GM19455 (cell line): ENCODE data around the gene MUC12.
"Not testable (repeated sequence)": the region's sequence is repeated elsewhere in the genome, so short reads cannot be mapped to it uniquely, and the experiment has no call there.

Source experiments
- ATAC-seq: cut with Tn5 transposase; IDR thresholded peaks from one replicate; pipeline ENCODE4 v1.9.1; 2021; ENCODE audit not compliant: unreplicated experiment

The MUC12 gene

GRCh38 chr7:100969066-100969615, at the start of gene MUC12:
TSS of gene MUC12 (plus strand) at chr7:100969565. CDS start at chr7:100969623, 58 bp downstream.
- ATAC-seq: no peak

GRCh38 chr7:100919779-100920437, 49.5 kb upstream of the MUC12 start:
- ATAC-seq: not testable (repeated sequence)

GRCh38 chr7:100921039-100921438, 48.3 kb upstream of the MUC12 start:
- no peak for ATAC-seq

- ATAC-seq: not testable (repeated sequence)
These were observed 45.7 kb upstream of the MUC12 start for GRCh38 chr7:100923616-100924015.

GRCh38 chr7:100929808-100930174, 39.6 kb upstream of the MUC12 start:
- no peak for ATAC-seq

GRCh38 chr7:100933734-100934133, 35.6 kb upstream of the MUC12 start:
- ATAC-seq: no peak

GRCh38 chr7:100935381-100935780, 34.0 kb upstream of the MUC12 start:
- ATAC-seq: not testable (repeated sequence)

GRCh38 chr7:100936167-100936566, 33.2 kb upstream of the MUC12 start:
- not testable (repeated sequence) for ATAC-seq

- no peak for ATAC-seq
These were observed 27.2 kb upstream of the MUC12 start for GRCh38 chr7:100942045-100942774.

GRCh38 chr7:100943693-100944092, 25.7 kb upstream of the MUC12 start:
- ATAC-seq: no peak

- ATAC-seq: no peak
These were observed 25.2 kb upstream of the MUC12 start for GRCh38 chr7:100944138-100944537.

- no peak for ATAC-seq
These were observed 23.3 kb upstream of the MUC12 start for GRCh38 chr7:100946111-100946510.

- ATAC-seq: no peak
These were observed 22.5 kb upstream of the MUC12 start for GRCh38 chr7:100946766-100947365.

GRCh38 chr7:100947792-100948191, 21.6 kb upstream of the MUC12 start:
- ATAC-seq: no peak

- no peak for ATAC-seq
These were observed 20.0 kb upstream of the MUC12 start, which contains the start of gene MUC3A for GRCh38 chr7:100949227-100949932. TSS of gene MUC3A (plus strand) at chr7:100949534. CDS start at chr7:100949625, 91 bp downstream.

- ATAC-seq: no peak
These were observed 19.4 kb upstream of the MUC12 start for GRCh38 chr7:100949933-100950443.

- no peak for ATAC-seq
These were observed 18.2 kb upstream of the MUC12 start for GRCh38 chr7:100951172-100951571.

- ATAC-seq: no peak
These were observed 17.3 kb upstream of the MUC12 start for GRCh38 chr7:100951888-100952560.

GRCh38 chr7:100952641-100953040, 16.7 kb upstream of the MUC12 start:
- no peak for ATAC-seq

GRCh38 chr7:100957832-100958421, 11.4 kb upstream of the MUC12 start:
- ATAC-seq: no peak
